Glomerular endothelial cell (primary cell): ENCODE data around the gene DOCK4. TPM values are rescaled to one million over a fixed set of nuclear protein-coding genes. Genes with fewer than 3 reads are reported as not detected.

Source experiments
- DNase-seq: peaks from one replicate; pipeline ENCODE4 v3.0.0-alpha.2; 2011; ENCODE audit warnings: low read depth, low spot score; ENCODE audit errors: extremely low read depth
- total RNA-seq: library from RNA; depleted of rRNA; stranded (reverse); fragments of >200 nt; gene quantifications from 2 replicates; pipeline ENCODE4 v1.2.3, GENCODE V29; 2015

The DOCK4 gene
- total RNA-seq, 1 donor from 2014 or later = 150 TPM

- DNase-seq = no peak
Observed at GRCh38 chr7:111872450-111873325, 333.5 kb downstream of the DOCK4 start.

GRCh38 chr7:111871283-111871682 lies 334.9 kb downstream of the DOCK4 start:
- DNase-seq = no peak

GRCh38 chr7:111869280-111869679 lies 336.9 kb downstream of the DOCK4 start:
- no peak for DNase-seq

GRCh38 chr7:111867348-111867931 lies 338.8 kb downstream of the DOCK4 start:
- no peak for DNase-seq

- DNase-seq = no peak
Observed at GRCh38 chr7:111866787-111867186, 339.4 kb downstream of the DOCK4 start.

- no peak for DNase-seq
Observed at GRCh38 chr7:111865430-111865829, 340.8 kb downstream of the DOCK4 start.

GRCh38 chr7:111864291-111864976 lies 341.8 kb downstream of the DOCK4 start:
- no peak for DNase-seq

GRCh38 chr7:111863269-111863668 lies 342.9 kb downstream of the DOCK4 start:
- DNase-seq = no peak

- DNase-seq = no peak
Observed at GRCh38 chr7:111860248-111860647, 346.0 kb downstream of the DOCK4 start.

- DNase-seq = no peak
Observed at GRCh38 chr7:111858331-111858730, 347.9 kb downstream of the DOCK4 start.

- no peak for DNase-seq
Observed at GRCh38 chr7:111855842-111856227, 350.4 kb downstream of the DOCK4 start.

- DNase-seq = no peak
Observed at GRCh38 chr7:111855161-111855841, 350.9 kb downstream of the DOCK4 start.

- DNase-seq = no peak
Observed at GRCh38 chr7:111853201-111853990, 352.8 kb downstream of the DOCK4 start.

GRCh38 chr7:111852081-111852480 lies 354.1 kb downstream of the DOCK4 start:
- no peak for DNase-seq

- DNase-seq = no peak
Observed at GRCh38 chr7:111846898-111847297, 359.3 kb downstream of the DOCK4 start.

GRCh38 chr7:111845853-111846252 lies 360.3 kb downstream of the DOCK4 start:
- DNase-seq = no peak

- no peak for DNase-seq
Observed at GRCh38 chr7:111844904-111845671, 361.1 kb downstream of the DOCK4 start.

GRCh38 chr7:111842491-111842890 lies 363.7 kb downstream of the DOCK4 start:
- DNase-seq = no peak

GRCh38 chr7:111841596-111842205 lies 364.5 kb downstream of the DOCK4 start:
- no peak for DNase-seq
